GM23248 (cell line): Measurements from ENCODE around the gene FHOD3. TPM values are rescaled to one million over a fixed set of nuclear protein-coding genes. Genes with fewer than 3 reads are reported as not detected.

Experiments used
- DNase-seq: peaks from one replicate; pipeline ENCODE4 v3.0.0-alpha.2; 2015
- H2AFZ ChIP-seq: fragments of 200-600 bp; sonication (generic); 2 replicates; pipeline ENCODE4 v1.6.1; 2016; ENCODE audit warnings: antibody characterized with exemption
- H3F3A ChIP-seq: fragments of 200-600 bp; sonication (generic); 2 replicates; pipeline ENCODE4 v1.6.1; 2016; ENCODE audit warnings: mild to moderate bottlenecking, antibody characterized with exemption, mixed run types; ENCODE audit not compliant: insufficient read depth
- H3K27ac ChIP-seq: fragments of 200-600 bp; sonication (generic); 2 replicates; pipeline ENCODE4 v1.5.1; 2016; ENCODE audit warnings: mild to moderate bottlenecking
- H3K27me3 ChIP-seq: fragments of 200-600 bp; sonication (generic); replicated peaks from 2 replicates; pipeline ENCODE4 v1.6.1; 2016; ENCODE audit warnings: mild to moderate bottlenecking; ENCODE audit not compliant: insufficient read depth
- H3K36me3 ChIP-seq: fragments of 200-600 bp; sonication (generic); 2 replicates; pipeline ENCODE4 v1.6.1; 2016; ENCODE audit warnings: low read depth, mild to moderate bottlenecking
- H3K4me1 ChIP-seq: fragments of 200-600 bp; sonication (generic); 2 replicates; pipeline ENCODE4 v1.6.1; 2016; ENCODE audit warnings: mild to moderate bottlenecking; ENCODE audit not compliant: insufficient read depth
- H3K4me2 ChIP-seq: fragments of 200-600 bp; sonication (generic); one replicate; pipeline ENCODE4 v1.6.1; 2016; ENCODE audit warnings: mild to moderate bottlenecking; ENCODE audit not compliant: unreplicated experiment
- H3K4me3 ChIP-seq: fragments of 200-600 bp; sonication (generic); 2 replicates; pipeline ENCODE4 v1.5.1; 2016; ENCODE audit warnings: mild to moderate bottlenecking
- H3K79me2 ChIP-seq: fragments of 200-600 bp; sonication (generic); 2 replicates; pipeline ENCODE4 v1.6.1; 2016; ENCODE audit warnings: mild to moderate bottlenecking; ENCODE audit not compliant: insufficient read depth
- H3K9ac ChIP-seq: fragments of 200-600 bp; sonication (generic); 2 replicates; pipeline ENCODE4 v1.6.1; 2016; ENCODE audit warnings: mild to moderate bottlenecking
- H3K9me2 ChIP-seq: fragments of 200-600 bp; sonication (generic); 2 replicates; pipeline ENCODE4 v1.6.1; 2016; ENCODE audit warnings: mixed run types, mild to moderate bottlenecking, moderate library complexity; ENCODE audit not compliant: insufficient read depth
- H3K9me3 ChIP-seq: fragments of 200-600 bp; sonication (generic); one replicate; pipeline ENCODE4 v1.6.1; 2017; ENCODE audit warnings: low read depth
- H4K20me1 ChIP-seq: fragments of 200-600 bp; sonication (generic); 2 replicates; pipeline ENCODE4 v1.6.0; 2016; ENCODE audit not compliant: insufficient read depth
- EZH2 ChIP-seq: fragments of 200-600 bp; sonication (generic); IDR thresholded peaks from 2 replicates; pipeline ENCODE4 v1.6.1; 2018; ENCODE audit warnings: antibody characterized with exemption, mild to moderate bottlenecking; ENCODE audit not compliant: insufficient read depth, poor library complexity, severe bottlenecking
- EZH2phosphoT487 ChIP-seq: fragments of 200-600 bp; sonication (generic); IDR thresholded peaks from 2 replicates; pipeline ENCODE4 v1.6.1; 2018; ENCODE audit warnings: antibody characterized with exemption, moderate library complexity, mild to moderate bottlenecking, low read depth; ENCODE audit not compliant: insufficient read depth
- WGBS, 2 experiments: methylation state at CpG; one replicate each; pipeline ENCODE4 v1.1.6; 2015 to 2017; ENCODE audit warnings: low lambda C conversion rate in 2 of 2, low coverage in 1 of 2; ENCODE audit errors: missing lambda C conversion rate in 2 of 2; 5-methylcytosine and 5-hydroxymethylcytosine counted together
- in situ Hi-C: fragments of 300-500 bp; cut with MboI; formaldehyde crosslinking; loops from 2 replicates; pipeline ENCODE4 v1.15.0; 2020
- polyA plus RNA-seq: library from polyadenylated mRNA; unstranded; fragments of >200 nt; fragmentation: Nextera tagmentation; extraction: Ambion mirVana; gene quantifications from 2 replicates; pipeline ENCODE4 v1.2.1, GENCODE V29; 2016
- total RNA-seq: library from RNA; depleted of rRNA; stranded (reverse); fragments of >200 nt; shearing (Covaris generic); gene quantifications from 2 replicates; pipeline ENCODE4 v1.2.3, GENCODE V29; 2014

Gene FHOD3
- total and polyA plus RNA-seq, 2 experiments from 2014 or later: 1.6 to 10.1 TPM

- Histone ChIP-seq H3K9me2 (no peaks in the 10 kb centered on the region), H3K27me3 (no peaks in the 10 kb centered on the region), H3K4me1 (no peaks in the 10 kb centered on the region), H3F3A (no peaks in the 10 kb centered on the region), H3K36me3 (no peaks in the 10 kb centered on the region), H3K4me3 (no peak overlapping the region), H3K9ac (no peak overlapping the region), H2AFZ (no peak overlapping the region), H4K20me1 (no peaks in the 10 kb centered on the region), H3K4me2 (no peak overlapping the region), H3K79me2 (no peaks in the 10 kb centered on the region), H3K27ac (no peak overlapping the region), H3K9me3 (no peaks in the 10 kb centered on the region)
- in situ Hi-C loops: no loop called here
- no peak for DNase-seq
- 88 to 90% methylated on average over 5 of the region's 5 CpGs for WGBS, 2 experiments
- TF ChIP-seq EZH2phosphoT487 (no peak), EZH2 (no peak)
Observed at GRCh38 chr18:36382854-36383253, 85.3 kb downstream of the FHOD3 start.

GRCh38 chr18:36386150-36386920 lies 88.8 kb downstream of the FHOD3 start:
- Histone ChIP-seq H3K79me2 (no peaks in the 10 kb centered on the region), H3F3A (no peaks in the 10 kb centered on the region), H3K36me3 (no peaks in the 10 kb centered on the region), H3K27me3 (no peaks in the 10 kb centered on the region), H4K20me1 (no peaks in the 10 kb centered on the region), H3K4me1 (no peaks in the 10 kb centered on the region), H3K4me3 (no peak overlapping the region), H3K9me3 (no peaks in the 10 kb centered on the region), H2AFZ (no peak overlapping the region), H3K4me2 (no peak overlapping the region), H3K9ac (no peak overlapping the region), H3K27ac (no peak overlapping the region), H3K9me2 (no peaks in the 10 kb centered on the region)
- no peak for DNase-seq
- no peak for TF ChIP-seq EZH2
- TF ChIP-seq EZH2phosphoT487: no peak
- in situ Hi-C loops: no loop called here
- WGBS, 2 experiments: 92 to 97% methylated on average over 10 of the region's 10 CpGs

GRCh38 chr18:36387310-36387709 lies 89.8 kb downstream of the FHOD3 start:
- DNase-seq: no peak
- Histone ChIP-seq H2AFZ (no peak overlapping the region), H3K27ac (no peak overlapping the region), H3F3A (no peaks in the 10 kb centered on the region), H3K4me2 (no peak overlapping the region), H4K20me1 (no peaks in the 10 kb centered on the region), H3K4me1 (peaks cover 4% of the 10 kb centered on the region; the same call in 1 of the 2 replicates), H3K4me3 (no peak overlapping the region), H3K9me3 (no peaks in the 10 kb centered on the region), H3K36me3 (no peaks in the 10 kb centered on the region), H3K9ac (no peak overlapping the region), H3K27me3 (no peaks in the 10 kb centered on the region), H3K9me2 (no peaks in the 10 kb centered on the region), H3K79me2 (no peaks in the 10 kb centered on the region)
- in situ Hi-C loops: no loop called here
- WGBS, 2 experiments: 92 to 94% methylated on average over 3 of the region's 3 CpGs
- no peak for TF ChIP-seq EZH2phosphoT487
- no peak for TF ChIP-seq EZH2

- no peaks in the 10 kb centered on the region for H3F3A ChIP-seq
- H3K4me1 ChIP-seq: peaks cover 6% of the 10 kb centered on the region; the same call in 1 of the 2 replicates
- no peaks in the 10 kb centered on the region for H3K27me3 ChIP-seq
- H3K79me2 ChIP-seq: no peaks in the 10 kb centered on the region
- no peak overlapping the region for H3K4me3 ChIP-seq
- H3K9me2 ChIP-seq: no peaks in the 10 kb centered on the region
- TF ChIP-seq EZH2: no peak
- no peak overlapping the region for H2AFZ ChIP-seq
- no peaks in the 10 kb centered on the region for H4K20me1 ChIP-seq
- H3K9ac ChIP-seq: no peak overlapping the region
- H3K4me2 ChIP-seq: no peak overlapping the region
- no peaks in the 10 kb centered on the region for H3K9me3 ChIP-seq
- H3K36me3 ChIP-seq: no peaks in the 10 kb centered on the region
- in situ Hi-C loops: no loop called here
- no peak for DNase-seq
- WGBS, 2 experiments: 92 to 93% methylated on average over 4 of the region's 4 CpGs
- H3K27ac ChIP-seq: no peak overlapping the region
Observed at GRCh38 chr18:36388310-36388709, 90.8 kb downstream of the FHOD3 start.
